HG03571 (cell line): ENCODE results near the gene COA7.
"Not testable (repeated sequence)": the region's sequence is repeated elsewhere in the genome, so short reads cannot be mapped to it uniquely, and the experiment has no call there.

Experiments
- ATAC-seq: cut with Tn5 transposase; IDR thresholded peaks from one replicate; pipeline ENCODE4 v1.9.1; 2021; ENCODE audit not compliant: unreplicated experiment

Gene COA7

GRCh38 chr1:52706941-52707926, 9.1 kb upstream of the COA7 start:
- ATAC-seq = no peak

- ATAC-seq = no peak
Observed at GRCh38 chr1:52706136-52706670, 8.1 kb upstream of the COA7 start.

- peak; percentile 87 for ATAC-seq
Observed at GRCh38 chr1:52702886-52703787, 5.0 kb upstream of the COA7 start.

- ATAC-seq = no peak
Observed at GRCh38 chr1:52695627-52696026, 2.5 kb downstream of the COA7 start.

GRCh38 chr1:52693843-52694242, 4.3 kb downstream of the COA7 start:
- no peak for ATAC-seq

GRCh38 chr1:52693351-52693750, 4.8 kb downstream of the COA7 start:
- not testable (repeated sequence) for ATAC-seq

GRCh38 chr1:52692697-52693096, 5.5 kb downstream of the COA7 start:
- no peak for ATAC-seq

- ATAC-seq = no peak
Observed at GRCh38 chr1:52691821-52692220, 6.3 kb downstream of the COA7 start.

GRCh38 chr1:52686830-52687229, 11.3 kb downstream of the COA7 start:
- no peak for ATAC-seq

GRCh38 chr1:52686261-52686751, 11.8 kb downstream of the COA7 start:
- ATAC-seq = peak; percentile 72

- no peak for ATAC-seq
Observed at GRCh38 chr1:52684545-52684944, 13.6 kb downstream of the COA7 start.

- ATAC-seq = no peak
Observed at GRCh38 chr1:52683367-52683940, 14.7 kb downstream of the COA7 start.

- ATAC-seq = no peak
Observed at GRCh38 chr1:52681136-52681535, 17.0 kb downstream of the COA7 start.

GRCh38 chr1:52680353-52680752, 17.8 kb downstream of the COA7 start:
- ATAC-seq = no peak

- ATAC-seq = no peak
Observed at GRCh38 chr1:52679498-52679897, 18.6 kb downstream of the COA7 start.

- no peak for ATAC-seq
Observed at GRCh38 chr1:52679048-52679447, 19.1 kb downstream of the COA7 start.

GRCh38 chr1:52677076-52677806, 20.9 kb downstream of the COA7 start:
- no peak for ATAC-seq

GRCh38 chr1:52676249-52676903, 21.8 kb downstream of the COA7 start:
- no peak for ATAC-seq

- ATAC-seq = no peak
Observed at GRCh38 chr1:52674497-52675384, 23.4 kb downstream of the COA7 start.
